ENCODE results near the gene ZNF516. TPM values are rescaled to one million over a fixed set of nuclear protein-coding genes. Genes with fewer than 3 reads are reported as not detected.

Gene ZNF516
- polyA plus RNA-seq, 1 experiment: 11.3 TPM

DNA sequence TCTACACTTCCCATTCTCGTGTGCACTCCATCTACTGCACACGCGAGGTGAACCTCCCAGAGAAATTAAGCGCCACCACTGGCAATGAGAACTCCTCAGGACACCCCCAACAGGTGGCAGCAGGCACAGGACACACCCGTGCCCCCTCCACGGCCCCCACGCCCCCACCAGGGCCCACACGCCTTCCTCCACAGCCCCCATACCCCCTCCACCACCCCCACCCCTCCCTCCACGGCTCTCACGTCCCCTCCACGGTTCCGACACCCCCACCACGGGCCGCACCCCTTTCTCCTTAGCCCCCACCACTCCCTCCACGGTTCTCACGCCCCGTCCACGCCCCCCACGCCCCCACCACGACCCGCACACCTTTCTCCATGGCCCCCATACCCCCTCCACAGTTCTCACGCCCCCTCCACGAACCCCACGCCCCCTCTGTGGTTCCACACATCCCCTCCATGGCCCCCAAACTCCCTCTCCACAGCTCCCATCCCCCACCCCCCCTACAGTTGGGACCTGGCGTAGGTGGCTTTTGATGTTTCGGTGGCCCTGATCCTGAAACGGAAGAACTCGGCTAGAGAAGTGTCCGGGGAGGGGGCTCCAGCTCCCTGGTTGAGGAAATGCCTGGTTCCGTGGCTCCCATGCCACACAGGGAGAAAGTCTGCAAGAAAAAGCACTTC lies 110.8 kb downstream of the ZNF516 start:
- CTCF ChIA-PET: no interaction called here
- TF ChIP-seq, protein P1, sequence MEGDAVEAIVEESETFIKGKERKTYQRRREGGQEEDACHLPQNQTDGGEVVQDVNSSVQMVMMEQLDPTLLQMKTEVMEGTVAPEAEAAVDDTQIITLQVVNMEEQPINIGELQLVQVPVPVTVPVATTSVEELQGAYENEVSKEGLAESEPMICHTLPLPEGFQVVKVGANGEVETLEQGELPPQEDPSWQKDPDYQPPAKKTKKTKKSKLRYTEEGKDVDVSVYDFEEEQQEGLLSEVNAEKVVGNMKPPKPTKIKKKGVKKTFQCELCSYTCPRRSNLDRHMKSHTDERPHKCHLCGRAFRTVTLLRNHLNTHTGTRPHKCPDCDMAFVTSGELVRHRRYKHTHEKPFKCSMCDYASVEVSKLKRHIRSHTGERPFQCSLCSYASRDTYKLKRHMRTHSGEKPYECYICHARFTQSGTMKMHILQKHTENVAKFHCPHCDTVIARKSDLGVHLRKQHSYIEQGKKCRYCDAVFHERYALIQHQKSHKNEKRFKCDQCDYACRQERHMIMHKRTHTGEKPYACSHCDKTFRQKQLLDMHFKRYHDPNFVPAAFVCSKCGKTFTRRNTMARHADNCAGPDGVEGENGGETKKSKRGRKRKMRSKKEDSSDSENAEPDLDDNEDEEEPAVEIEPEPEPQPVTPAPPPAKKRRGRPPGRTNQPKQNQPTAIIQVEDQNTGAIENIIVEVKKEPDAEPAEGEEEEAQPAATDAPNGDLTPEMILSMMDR (IDR thresholded peaks at IDR 0.05; ENCODE audit: insufficient read depth, low read depth, low read length): no peak
- DNase-seq (ENCODE audit: low read depth): no peak
- Histone ChIP-seq H3K36me3 (ENCODE audit: control insufficient read depth, insufficient read depth, low read length) (peaks cover 9% of the 10 kb centered on the region), H3K27me3 (ENCODE audit: control insufficient read depth, insufficient read depth, low read length) (no peaks in the 10 kb centered on the region), H3K4me3 (ENCODE audit: low read depth, low read length) (no peak overlapping the region)
- POLR2A ChIA-PET: no interaction called here

DNA sequence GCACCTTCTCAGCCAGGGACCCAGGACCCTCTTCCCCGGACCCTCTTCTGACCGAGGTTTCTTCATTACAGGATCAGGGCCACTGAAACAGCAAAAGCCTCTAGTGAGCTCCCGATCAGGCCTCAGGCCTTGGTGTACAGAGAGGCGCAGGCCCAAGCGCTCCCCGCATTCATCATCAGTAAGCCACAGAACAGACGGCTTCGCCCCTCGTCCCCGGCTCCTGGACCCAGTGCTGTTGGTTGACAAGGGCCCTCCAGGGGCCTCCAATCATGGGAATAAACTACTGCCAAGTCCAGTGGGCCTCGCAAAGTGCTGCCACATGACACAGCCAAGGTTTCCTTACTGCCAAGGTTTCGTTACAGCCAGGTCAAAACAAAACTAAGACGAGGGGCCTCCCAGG lies 111.4 kb downstream of the ZNF516 start:
- H3K27me3 ChIP-seq (ENCODE audit: control insufficient read depth, insufficient read depth, low read length): no peaks in the 10 kb centered on the region
- no peak for DNase-seq (ENCODE audit: low read depth)
- POLR2A ChIA-PET: no interaction called here
- CTCF ChIA-PET: interaction anchor here (0.6 kb wide), 1 partner anchor 10 kb away, joined by 3 read pairs; no protein-coding TSS in a partner anchor
- TF ChIP-seq, protein P1 (IDR thresholded peaks at IDR 0.05; ENCODE audit: insufficient read depth, low read depth, low read length): no peak
- no peak overlapping the region for H3K4me3 ChIP-seq (ENCODE audit: low read depth, low read length)
- H3K36me3 ChIP-seq (ENCODE audit: control insufficient read depth, insufficient read depth, low read length): peaks cover 12% of the 10 kb centered on the region

DNA sequence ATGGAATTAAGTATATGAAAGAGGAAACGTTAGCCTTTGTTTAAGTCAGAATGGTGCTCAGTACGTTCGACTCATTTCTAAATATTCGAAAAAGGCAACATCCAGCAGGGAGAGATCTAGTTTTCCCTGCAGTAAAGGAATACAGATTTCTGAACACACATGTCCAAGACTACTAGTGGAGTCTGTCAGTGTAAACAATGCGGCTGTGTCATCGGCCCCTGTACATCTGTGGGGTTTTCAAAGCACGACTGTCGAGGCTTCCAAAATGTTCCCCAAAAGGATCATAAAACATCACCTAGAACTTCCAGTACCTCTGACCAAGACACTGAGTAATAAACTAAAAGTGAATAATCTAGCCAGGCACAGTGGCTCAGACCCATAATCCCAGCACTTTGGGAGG lies 112.8 kb downstream of the ZNF516 start:
- no peaks in the 10 kb centered on the region for H3K27me3 ChIP-seq (ENCODE audit: control insufficient read depth, insufficient read depth, low read length)
- peaks cover 16% of the 10 kb centered on the region for H3K36me3 ChIP-seq (ENCODE audit: control insufficient read depth, insufficient read depth, low read length)
- ChIA-PET CTCF (interaction anchor here (0.6 kb wide), 1 partner anchor 704 kb away, joined by 3 read pairs; no protein-coding TSS in a partner anchor), POLR2A (interaction anchor here (0.6 kb wide), 1 partner anchor 17 kb away, joined by 4 read pairs; no protein-coding TSS in a partner anchor)
- TF ChIP-seq, protein P1 (IDR thresholded peaks at IDR 0.05; ENCODE audit: insufficient read depth, low read depth, low read length): no peak
- no peak overlapping the region for H3K4me3 ChIP-seq (ENCODE audit: low read depth, low read length)
- DNase-seq (ENCODE audit: low read depth): no peak

DNA sequence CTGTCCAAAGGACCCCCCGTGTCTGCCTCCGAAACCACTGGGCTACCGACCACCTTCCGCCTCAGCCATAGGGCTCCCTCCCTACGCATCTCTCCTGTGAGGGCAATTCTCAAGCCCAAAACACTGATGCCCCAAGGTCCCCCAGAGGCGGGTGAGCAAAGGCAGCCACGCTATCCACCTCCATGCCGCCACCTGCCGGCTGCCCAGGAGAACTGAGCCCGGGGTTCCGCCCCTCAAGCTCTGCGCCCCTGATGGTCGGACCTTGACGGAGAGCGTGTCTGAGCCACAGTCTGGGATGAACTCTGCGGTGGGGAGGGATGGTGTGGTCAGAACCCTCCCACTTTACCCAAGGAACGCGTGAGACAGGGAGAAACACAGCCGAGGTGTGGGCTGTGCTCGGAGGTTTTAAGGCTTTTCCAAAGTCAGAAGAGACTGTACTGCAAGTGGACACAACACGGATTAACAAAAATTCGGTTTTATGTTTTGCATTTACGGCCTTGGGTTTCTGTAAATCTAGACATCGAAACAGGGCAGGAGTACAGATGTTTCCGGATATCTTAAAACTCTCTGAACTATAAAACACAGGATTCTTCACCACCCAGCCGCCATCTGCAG lies 114.1 kb downstream of the ZNF516 start:
- no peak for DNase-seq (ENCODE audit: low read depth)
- H3K4me3 ChIP-seq (ENCODE audit: low read depth, low read length): no peak overlapping the region
- POLR2A ChIA-PET: no interaction called here
- H3K36me3 ChIP-seq (ENCODE audit: control insufficient read depth, insufficient read depth, low read length): peaks cover 16% of the 10 kb centered on the region
- H3K27me3 ChIP-seq (ENCODE audit: control insufficient read depth, insufficient read depth, low read length): no peaks in the 10 kb centered on the region
- CTCF ChIA-PET: interaction anchor here (0.6 to 1.8 kb wide), 6 partner anchors 10 to 152 kb away, joined by 3 to 5 read pairs (median 3); no protein-coding TSS in a partner anchor
- TF ChIP-seq, protein P1 (IDR thresholded peaks at IDR 0.05; ENCODE audit: insufficient read depth, low read depth, low read length): peak; percentile 94

DNA sequence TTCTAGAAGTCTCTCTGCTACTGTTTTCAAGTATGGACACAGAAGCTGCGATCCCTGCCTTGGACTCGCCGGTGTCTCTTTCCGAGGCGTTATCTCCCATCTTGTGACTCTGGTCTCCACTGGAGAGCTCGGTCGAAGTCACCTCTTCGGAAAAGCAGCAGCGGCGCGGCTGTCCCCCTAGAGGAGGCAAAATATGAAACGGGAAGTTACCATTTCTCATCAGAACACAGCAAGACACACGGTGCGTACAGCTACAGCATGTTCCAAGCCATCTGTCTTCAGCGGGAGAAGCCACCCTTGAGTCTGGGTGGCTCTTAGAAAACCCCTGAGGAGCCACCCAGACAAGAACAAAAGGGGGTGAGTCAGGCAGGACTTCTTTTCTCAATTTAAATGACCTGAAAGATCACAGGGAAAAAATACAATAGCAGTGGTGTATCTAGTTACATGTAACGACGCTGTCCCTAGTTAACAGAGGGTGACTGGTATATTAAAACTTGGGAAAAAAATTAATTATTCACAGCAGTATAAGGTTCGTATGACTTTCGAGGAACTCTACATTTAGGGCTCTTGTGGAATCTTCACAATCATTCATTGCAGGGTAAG lies 114.8 kb downstream of the ZNF516 start:
- TF ChIP-seq, protein P1 (IDR thresholded peaks at IDR 0.05; ENCODE audit: insufficient read depth, low read depth, low read length): no peak
- Histone ChIP-seq H3K4me3 (ENCODE audit: low read depth, low read length) (no peak overlapping the region), H3K36me3 (ENCODE audit: control insufficient read depth, insufficient read depth, low read length) (peaks cover 16% of the 10 kb centered on the region), H3K27me3 (ENCODE audit: control insufficient read depth, insufficient read depth, low read length) (no peaks in the 10 kb centered on the region)
- ChIA-PET CTCF (interaction anchor here (0.7 to 1.8 kb wide), 5 partner anchors 10 to 240 kb away, joined by 3 to 5 read pairs (median 3); no protein-coding TSS in a partner anchor), POLR2A (no interaction called here)
- no peak for DNase-seq (ENCODE audit: low read depth)

All from BJ (cell line).